Smooth muscle cell (in vitro differentiated cells): ENCODE results near the gene PASD1. TPM values are rescaled to one million over a fixed set of nuclear protein-coding genes. Genes with fewer than 3 reads are reported as not detected.

Experiments
- DNase-seq: peaks from one replicate; lab custom pipeline; 2025; ENCODE audit not compliant: unreplicated experiment; lab: John Stamatoyannopoulos, UW
- H2AFZ ChIP-seq: fragments of 200-600 bp; sonication (generic); 2 replicates; pipeline ENCODE4 v1.6.0; 2016; ENCODE audit warnings: antibody characterized with exemption, low read depth, mild to moderate bottlenecking
- H3F3A ChIP-seq: fragments of 200-600 bp; sonication (generic); 2 replicates; pipeline ENCODE4 v1.6.0; 2017; ENCODE audit warnings: antibody characterized with exemption, low read depth
- H3K27ac ChIP-seq: fragments of 200-600 bp; sonication (generic); 2 replicates; pipeline ENCODE4 v1.5.1; 2016; ENCODE audit warnings: low read depth, mild to moderate bottlenecking
- H3K27me3 ChIP-seq: fragments of 200-600 bp; sonication (generic); 2 replicates; pipeline ENCODE4 v1.6.1; 2016; ENCODE audit warnings: low read depth, mild to moderate bottlenecking
- H3K36me3 ChIP-seq: fragments of 200-600 bp; sonication (generic); 2 replicates; pipeline ENCODE4 v1.5.1; 2016; ENCODE audit warnings: low read depth
- H3K4me1 ChIP-seq: fragments of 200-600 bp; sonication (generic); 2 replicates; pipeline ENCODE4 v1.5.1; 2016; ENCODE audit warnings: low read depth
- H3K4me2 ChIP-seq: fragments of 200-600 bp; sonication (generic); 2 replicates; pipeline ENCODE4 v1.6.0; 2016; ENCODE audit warnings: mild to moderate bottlenecking
- H3K4me3 ChIP-seq: fragments of 200-600 bp; sonication (generic); 2 replicates; pipeline ENCODE4 v1.5.1; 2016; ENCODE audit warnings: mild to moderate bottlenecking
- H3K79me2 ChIP-seq: fragments of 200-600 bp; sonication (generic); 2 replicates; pipeline ENCODE4 v1.6.0; 2016; ENCODE audit warnings: low read depth, mild to moderate bottlenecking
- H3K9ac ChIP-seq: fragments of 200-600 bp; sonication (generic); 2 replicates; pipeline ENCODE4 v1.6.0; 2016; ENCODE audit warnings: low read depth
- H3K9me3 ChIP-seq: fragments of 200-600 bp; sonication (generic); replicated peaks from 2 replicates; pipeline ENCODE4 v1.5.1; 2016; ENCODE audit warnings: low read depth
- H4K20me1 ChIP-seq: fragments of 200-600 bp; sonication (generic); 2 replicates; pipeline ENCODE4 v1.6.0; 2016; ENCODE audit warnings: low read depth
- CTCF ChIP-seq: fragments of 200-600 bp; sonication (generic); IDR thresholded peaks from 2 replicates; pipeline ENCODE4 v1.5.1; 2017; ENCODE audit warnings: borderline replicate concordance, mild to moderate bottlenecking, antibody characterized with exemption; ENCODE audit not compliant: insufficient read depth, poor library complexity, severe bottlenecking
- WGBS: methylation state at CpG from one replicate; pipeline ENCODE4 v1.1.7; 2016; ENCODE audit warnings: low lambda C conversion rate; 5-methylcytosine and 5-hydroxymethylcytosine counted together
- polyA plus RNA-seq: library from polyadenylated mRNA; unstranded; fragments of >200 nt; fragmentation: Nextera tagmentation; extraction: Ambion mirVana; gene quantifications from 2 replicates; pipeline ENCODE4 v1.2.1, GENCODE V29; 2016
- total RNA-seq: library from RNA; depleted of rRNA; stranded (reverse); fragments of >200 nt; gene quantifications from 2 replicates; pipeline ENCODE4 v1.2.3, GENCODE V29; 2014

The PASD1 gene
- total and polyA plus RNA-seq, 2 experiments from 2014 or later, result 0.17 TPM; not detected in 1

- H3K9me3 ChIP-seq, result no peaks in the 10 kb centered on the region
- no peaks in the 10 kb centered on the region for H3K4me1 ChIP-seq
- no peak overlapping the region for H3K4me2 ChIP-seq
- no peak overlapping the region for H3K27ac ChIP-seq
- no peak overlapping the region for H3K4me3 ChIP-seq
- H3K79me2 ChIP-seq, result no peaks in the 10 kb centered on the region
- 74% methylated on average over 6 of the region's 6 CpGs for WGBS
- no peak for DNase-seq
- no peaks in the 10 kb centered on the region for H4K20me1 ChIP-seq
- peaks cover 6% of the 10 kb centered on the region for H3K27me3 ChIP-seq
- H3K9ac ChIP-seq, result no peak overlapping the region
- H2AFZ ChIP-seq, result no peak overlapping the region
- H3K36me3 ChIP-seq, result no peaks in the 10 kb centered on the region
- TF ChIP-seq CTCF, result no peak
- no peaks in the 10 kb centered on the region for H3F3A ChIP-seq
Observed at GRCh38 chrX:151698485-151698884, 135.0 kb downstream of the PASD1 start.

- Histone ChIP-seq H3K27me3 (no peaks in the 10 kb centered on the region), H3K9me3 (no peaks in the 10 kb centered on the region), H3F3A (no peaks in the 10 kb centered on the region), H3K9ac (no peak overlapping the region), H3K79me2 (no peaks in the 10 kb centered on the region), H3K4me3 (no peak overlapping the region), H3K36me3 (no peaks in the 10 kb centered on the region), H3K4me2 (no peak overlapping the region), H3K27ac (no peak overlapping the region), H3K4me1 (no peaks in the 10 kb centered on the region), H4K20me1 (no peaks in the 10 kb centered on the region), H2AFZ (no peak overlapping the region)
- no peak for DNase-seq
- 78% methylated on average over 9 of the region's 9 CpGs for WGBS
- TF ChIP-seq CTCF, result no peak
Observed at GRCh38 chrX:151699746-151700145, 136.3 kb downstream of the PASD1 start.

GRCh38 chrX:151700581-151700980, 137.1 kb downstream of the PASD1 start:
- H3K4me1 ChIP-seq, result no peaks in the 10 kb centered on the region
- H3K36me3 ChIP-seq, result no peaks in the 10 kb centered on the region
- H3K9me3 ChIP-seq, result no peaks in the 10 kb centered on the region
- no peaks in the 10 kb centered on the region for H4K20me1 ChIP-seq
- no peaks in the 10 kb centered on the region for H3K27me3 ChIP-seq
- no peak for TF ChIP-seq CTCF
- no peak overlapping the region for H3K9ac ChIP-seq
- no peak for DNase-seq
- no peak overlapping the region for H3K4me3 ChIP-seq
- no peaks in the 10 kb centered on the region for H3F3A ChIP-seq
- no peak overlapping the region for H2AFZ ChIP-seq
- no peaks in the 10 kb centered on the region for H3K79me2 ChIP-seq
- no peak overlapping the region for H3K27ac ChIP-seq
- no peak overlapping the region for H3K4me2 ChIP-seq
- WGBS, result 83% methylated on average over 16 of the region's 16 CpGs

- H3K4me3 ChIP-seq, result no peak overlapping the region
- TF ChIP-seq CTCF, result no peak
- H3K27ac ChIP-seq, result no peak overlapping the region
- no peaks in the 10 kb centered on the region for H3K4me1 ChIP-seq
- no peaks in the 10 kb centered on the region for H4K20me1 ChIP-seq
- no peaks in the 10 kb centered on the region for H3K36me3 ChIP-seq
- no peaks in the 10 kb centered on the region for H3K79me2 ChIP-seq
- 91% methylated on average over 4 of the region's 4 CpGs for WGBS
- no peak overlapping the region for H3K4me2 ChIP-seq
- no peak overlapping the region for H3K9ac ChIP-seq
- H3K27me3 ChIP-seq, result no peaks in the 10 kb centered on the region
- H3K9me3 ChIP-seq, result no peaks in the 10 kb centered on the region
- no peaks in the 10 kb centered on the region for H3F3A ChIP-seq
- DNase-seq, result no peak
- no peak overlapping the region for H2AFZ ChIP-seq
Observed at GRCh38 chrX:151701071-151701470, 137.6 kb downstream of the PASD1 start.
